NK-92 (cell line): ENCODE measurements around the gene INHA.

ENCODE experiments used
- DNase-seq: peaks from one replicate; lab custom pipeline; 2025; ENCODE audit not compliant: unreplicated experiment; lab: John Stamatoyannopoulos, UW

INHA gene

GRCh38 chr2:219573166-219573565 is 1.1 kb downstream of the INHA start:
- DNase-seq, result no peak

GRCh38 chr2:219574484-219575311 is 2.6 kb downstream of the INHA start:
- no peak for DNase-seq

- no peak for DNase-seq
Measured at GRCh38 chr2:219575566-219576504, 3.7 kb downstream of the INHA start.

- no peak for DNase-seq
Measured at GRCh38 chr2:219576505-219577388, 4.6 kb downstream of the INHA start.

GRCh38 chr2:219578811-219579613 is 6.9 kb downstream of the INHA start:
- no peak for DNase-seq

- DNase-seq, result no peak
Measured at GRCh38 chr2:219581346-219581745, 9.2 kb downstream of the INHA start.

- DNase-seq, result no peak
Measured at GRCh38 chr2:219591091-219591490, 19.0 kb downstream of the INHA start.

GRCh38 chr2:219592736-219593135 is 20.6 kb downstream of the INHA start:
- DNase-seq, result no peak

GRCh38 chr2:219593154-219593553 is 21.0 kb downstream of the INHA start:
- DNase-seq, result no peak

GRCh38 chr2:219595256-219595655 is 23.1 kb downstream of the INHA start:
- no peak for DNase-seq

GRCh38 chr2:219596954-219597551 is 24.9 kb downstream of the INHA start:
- no peak for DNase-seq

GRCh38 chr2:219597552-219598307 is 25.6 kb downstream of the INHA start, which contains the start of gene STK11IP:
TSS of gene STK11IP (plus strand) at chr2:219597857. CDS start at chr2:219598120, 263 bp downstream.
- peak; percentile 35 for DNase-seq

- DNase-seq, result no peak
Measured at GRCh38 chr2:219598308-219599078, 26.4 kb downstream of the INHA start.

GRCh38 chr2:219603771-219604170 is 31.7 kb downstream of the INHA start:
- no peak for DNase-seq

GRCh38 chr2:219605607-219605954 is 33.5 kb downstream of the INHA start:
- no peak for DNase-seq

GRCh38 chr2:219607931-219608330 is 35.8 kb downstream of the INHA start:
- DNase-seq, result no peak

- DNase-seq, result no peak
Measured at GRCh38 chr2:219608399-219608964, 36.4 kb downstream of the INHA start.
